IMR-90 (cell line): ENCODE results near the gene ANO4. TPM values are rescaled to one million over a fixed set of nuclear protein-coding genes. Genes with fewer than 3 reads are reported as not detected.

Experiments
- ATAC-seq: fragments of 200-7000 bp; cut with Tn5 transposase; 2 replicates; pipeline ENCODE4 v1.9.1; 2020; ENCODE audit warnings: low read depth, mild to moderate bottlenecking, moderate library complexity
- BruUV-seq: library from RNA; stranded (reverse); fragments of 400-500 nt; replicated peaks from 2 replicates; lab custom pipeline; 2021; lab: Mats Ljungman, UMichigan
- CTCF ChIA-PET: fragments of 300-600 bp; formaldehyde crosslinking; extraction: SDS; loops from one replicate; lab custom pipeline; 2021; ENCODE audit warnings: antibody characterized with exemption; lab: Yijun Ruan, JAX
- POLR2A ChIA-PET: fragments of 300-600 bp; sonication (Branson Sonifier 250); formaldehyde crosslinking; loops from one replicate; lab custom pipeline; 2022; ENCODE audit warnings: antibody characterized with exemption; ENCODE audit not compliant: unreplicated experiment; lab: Charles Lee
- DNase-seq: peaks from one replicate; pipeline ENCODE4 v3.0.0; 2013
- H2AFZ ChIP-seq: replicated peaks from 2 replicates; pipeline ENCODE3; 2013; ENCODE audit warnings: low read length, mild to moderate bottlenecking; ENCODE audit not compliant: poor library complexity
- H2AK5ac ChIP-seq: 2 replicates; pipeline ENCODE4 v1.6.1; 2013; ENCODE audit warnings: low read depth, low read length, inconsistent platforms
- H2AK9ac ChIP-seq: replicated peaks from 2 replicates; pipeline ENCODE3; 2013; ENCODE audit warnings: mild to moderate bottlenecking, low read depth, low read length, moderate library complexity; ENCODE audit not compliant: poor library complexity
- H2BK120ac ChIP-seq: 2 replicates; pipeline ENCODE4 v1.6.1; 2013; ENCODE audit warnings: low read depth, low read length, inconsistent platforms
- H2BK15ac ChIP-seq: 3 replicates; pipeline ENCODE4 v1.6.1; 2013; ENCODE audit warnings: low read depth, low read length, inconsistent platforms
- H2BK20ac ChIP-seq: 2 replicates; pipeline ENCODE4 v1.6.1; 2013; ENCODE audit warnings: low read depth, mild to moderate bottlenecking, inconsistent platforms, low read length, moderate library complexity
- H2BK5ac ChIP-seq: 2 replicates; pipeline ENCODE4 v1.6.1; 2013; ENCODE audit warnings: mild to moderate bottlenecking, low read depth, low read length, inconsistent platforms; ENCODE audit not compliant: poor library complexity, severe bottlenecking
- H3K14ac ChIP-seq: replicated peaks from 2 replicates; pipeline ENCODE4 v1.6.1; 2013; ENCODE audit warnings: low read depth, low read length, inconsistent platforms
- H3K18ac ChIP-seq: 2 replicates; pipeline ENCODE4 v1.6.1; 2013; ENCODE audit warnings: low read depth, low read length, control low read depth
- H3K23ac ChIP-seq: 2 replicates; pipeline ENCODE4 v1.6.1; 2013; ENCODE audit warnings: low read depth, low read length, inconsistent platforms
- H3K27ac ChIP-seq: 2 replicates; pipeline ENCODE4 v1.5.1; 2013; ENCODE audit warnings: mild to moderate bottlenecking, control low read depth, low read length; ENCODE audit not compliant: insufficient read depth
- H3K27me3 ChIP-seq: 2 replicates; pipeline ENCODE4 v1.6.1; 2013; ENCODE audit warnings: low read length; ENCODE audit not compliant: control insufficient read depth, insufficient read depth
- H3K36me3 ChIP-seq: 2 replicates; pipeline ENCODE4 v1.6.1; 2013; ENCODE audit warnings: low read length, mixed read lengths; ENCODE audit not compliant: control insufficient read depth, insufficient read depth
- H3K4ac ChIP-seq: 2 replicates; pipeline ENCODE4 v1.6.1; 2013; ENCODE audit warnings: low read depth, low read length, inconsistent platforms
- H3K4me1 ChIP-seq: 2 replicates; pipeline ENCODE4 v1.6.1; 2013; ENCODE audit warnings: low read length, mixed read lengths; ENCODE audit not compliant: control insufficient read depth, insufficient read depth
- H3K4me2 ChIP-seq: 2 replicates; pipeline ENCODE4 v1.6.1; 2013; ENCODE audit warnings: low read depth, mild to moderate bottlenecking, control low read depth, low read length, moderate library complexity
- H3K4me3 ChIP-seq: 2 replicates; pipeline ENCODE4 v1.5.1; 2013; ENCODE audit warnings: low read depth, mild to moderate bottlenecking, control low read depth, low read length, moderate library complexity; ENCODE audit not compliant: insufficient read depth
- H3K56ac ChIP-seq: 2 replicates; pipeline ENCODE4 v1.6.1; 2013; ENCODE audit warnings: low read length, inconsistent platforms; ENCODE audit not compliant: insufficient read depth; ENCODE audit errors: extremely low read depth
- H3K79me1 ChIP-seq, 2 experiments: 2 replicates each; pipeline ENCODE4 v1.6.1; 2013; ENCODE audit warnings: low read length in 2 of 2, inconsistent platforms in 1 of 2, low read depth in 1 of 2
- H3K9ac ChIP-seq: 2 replicates; pipeline ENCODE4 v1.6.1; 2013; ENCODE audit warnings: low read depth, low read length, control low read depth
- H3K9me1 ChIP-seq: 2 replicates; pipeline ENCODE4 v1.6.1; 2013; ENCODE audit warnings: low read length, inconsistent platforms; ENCODE audit not compliant: insufficient read depth
- H3K9me3 ChIP-seq: 2 replicates; pipeline ENCODE4 v1.6.1; 2013; ENCODE audit warnings: low read length; ENCODE audit not compliant: control insufficient read depth, insufficient read depth
- H4K20me1 ChIP-seq: 2 replicates; pipeline ENCODE4 v1.6.1; 2013; ENCODE audit warnings: low read length, inconsistent platforms; ENCODE audit not compliant: insufficient read depth
- H4K5ac ChIP-seq: 2 replicates; pipeline ENCODE4 v1.6.1; 2013; ENCODE audit warnings: mild to moderate bottlenecking, low read depth, low read length, control low read depth
- H4K8ac ChIP-seq, 2 experiments: 2 replicates each; pipeline ENCODE4 v1.6.1; 2013; ENCODE audit warnings: low read depth in 2 of 2, low read length in 2 of 2, control low read depth in 1 of 2, inconsistent platforms in 1 of 2
- H4K91ac ChIP-seq: 2 replicates; pipeline ENCODE4 v1.6.1; 2013; ENCODE audit warnings: low read depth, low read length, inconsistent platforms; ENCODE audit not compliant: insufficient read depth
- BHLHE40 ChIP-seq: fragments of 150-350 bp; IDR thresholded peaks from 2 replicates; pipeline ENCODE4 v1.6.1; 2016; ENCODE audit warnings: mild to moderate bottlenecking, low read depth, low read length
- CEBPB ChIP-seq: IDR thresholded peaks from 2 replicates; pipeline ENCODE4 v1.6.1; 2012; ENCODE audit warnings: low read depth, low read length, improper control_type of control experiment
- CHD1 ChIP-seq: IDR thresholded peaks from 2 replicates; pipeline ENCODE4 v1.6.1; 2012; ENCODE audit warnings: low read depth, low read length, improper control_type of control experiment
- MAFK ChIP-seq: IDR thresholded peaks from 2 replicates; pipeline ENCODE4 v1.6.1; 2012; ENCODE audit warnings: low read depth, low read length, improper control_type of control experiment
- NFE2L2 ChIP-seq: fragments of 150-350 bp; IDR thresholded peaks from 2 replicates; pipeline ENCODE4 v1.6.1; 2016; ENCODE audit warnings: low read depth, mild to moderate bottlenecking, low read length
- RCOR1 ChIP-seq: IDR thresholded peaks from 2 replicates; pipeline ENCODE4 v1.6.1; 2012; ENCODE audit warnings: mild to moderate bottlenecking, low read length, improper control_type of control experiment; ENCODE audit not compliant: insufficient replicate concordance
- WGBS, 2 experiments: methylation state at CpG; one replicate each; pipeline versions ENCODE4 v1.1.5 to v1.1.7; 2013; ENCODE audit warnings: missing lambda C conversion rate in 2 of 2; ENCODE audit not compliant: insufficient read length in 1 of 2; ENCODE audit errors: extremely low coverage in 2 of 2; 5-methylcytosine and 5-hydroxymethylcytosine counted together
- dilution Hi-C: fragments of 300-500 bp; cut with HindIII; formaldehyde crosslinking; loops from one replicate; pipeline ENCODE4 v1.14.3; 2018; ENCODE audit warnings: low sequenced_read_pairs; ENCODE audit not compliant: unreplicated experiment
- in situ Hi-C: fragments of 300-500 bp; cut with MboI; formaldehyde crosslinking; loops from 3 replicates; pipeline ENCODE4 v1.14.3; 2019; ENCODE audit warnings: low sequenced_read_pairs, inconsistent platforms, mixed read lengths
- intact Hi-C: fragments of 100-400 bp; cut with micrococcal nuclease; formaldehyde crosslinking; loops from 2 replicates; pipeline ENCODE4 v1.10.0; 2022
- polyA plus RNA-seq, 3 experiments: library from polyadenylated mRNA; depleted of rRNA; stranded (reverse); fragments of >200 nt; gene quantifications; 2 replicates each; pipeline ENCODE4 v1.2.3, GENCODE V29; 2012; ENCODE audit warnings: low replicate concordance in 1 of 3
- total RNA-seq: library from RNA; depleted of rRNA; stranded (reverse); fragments of >200 nt; gene quantifications from 2 replicates; pipeline ENCODE4 v1.2.3, GENCODE V29; 2012
- TF ChIP-seq, protein P1 (sequence below): fragments of 150-350 bp; IDR thresholded peaks from 2 replicates; pipeline ENCODE4 v1.6.1; 2017; ENCODE audit warnings: mild to moderate bottlenecking, antibody characterized with exemption, low read length, low read depth
- TF ChIP-seq, protein P2 (sequence below): fragments of 150-350 bp; IDR thresholded peaks from 2 replicates; pipeline ENCODE4 v1.6.1; 2016; ENCODE audit warnings: low read depth, mild to moderate bottlenecking, low read length, moderate library complexity, borderline replicate concordance
- TF ChIP-seq, protein P3 (sequence below): conservative IDR thresholded peaks from 2 replicates; pipeline ENCODE4 v1.5.1; 2012; ENCODE audit warnings: mild to moderate bottlenecking, low read depth, low read length, improper control_type of control experiment

Gene ANO4
- total and polyA plus RNA-seq, 2 of the 4 experiments (the other 2 are of a cell fraction), result 4.7 to 10.2 TPM

DNA sequence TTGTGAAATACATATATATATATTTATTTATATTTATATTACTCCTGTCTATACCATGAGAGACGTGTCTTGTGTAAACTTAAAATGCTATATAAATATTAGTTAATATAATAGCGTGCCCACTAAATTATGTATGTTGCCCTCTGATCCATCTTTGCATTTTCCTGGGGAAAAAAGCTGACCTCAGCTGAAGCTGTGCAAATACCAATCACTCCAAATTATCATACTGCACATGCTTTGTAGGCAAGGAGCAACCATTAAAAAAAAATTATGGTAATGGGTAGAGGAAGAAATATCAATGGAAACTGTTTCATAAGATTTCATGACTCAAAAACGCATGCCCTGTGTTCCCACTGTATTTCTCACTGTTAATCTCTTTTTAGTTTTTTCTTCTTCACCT lies 179.8 kb downstream of the ANO4 start:
- Histone ChIP-seq H3K56ac (no peak overlapping the region), H3K27ac (no peak overlapping the region), H3K36me3 (peaks cover 5% of the 10 kb centered on the region), H4K5ac (no peak overlapping the region), H2BK120ac (no peak overlapping the region), H3K79me1 (no peaks in the 10 kb centered on the region), H3K4me1 (no peaks in the 10 kb centered on the region), H3K14ac (no peak overlapping the region), H3K4me2 (no peak overlapping the region), H4K20me1 (no peaks in the 10 kb centered on the region), H3K9me3 (no peaks in the 10 kb centered on the region), H2AFZ (no peak overlapping the region), H3K9ac (no peak overlapping the region), H3K9me1 (no peaks in the 10 kb centered on the region), H2AK5ac (no peak overlapping the region), H4K8ac (no peak overlapping the region), H4K91ac (no peak overlapping the region), H2AK9ac (no peak overlapping the region), H3K4me3 (no peak overlapping the region), H3K27me3 (no peaks in the 10 kb centered on the region), H2BK15ac (no peak overlapping the region), H3K23ac (no peak overlapping the region), H3K4ac (no peak overlapping the region), H2BK5ac (no peak overlapping the region), H2BK20ac (no peak overlapping the region), H3K18ac (no peak overlapping the region)
- POLR2A ChIA-PET, result no interaction called here
- no TSS peak for BruUV-seq
- intact Hi-C loops, result no loop called here
- DNase-seq, result no peak
- no CpG with 5 or more reads among the region's 3 CpGs for WGBS, 2 experiments
- no peak for ATAC-seq
- dilution Hi-C loops, result no loop called here
- in situ Hi-C loops, result no loop called here
- TF ChIP-seq MAFK (no peak), NFE2L2 (no peak), CHD1 (no peak), BHLHE40 (no peak), CEBPB (no peak), RCOR1 (no peak)
- TF ChIP-seq, protein P1, sequence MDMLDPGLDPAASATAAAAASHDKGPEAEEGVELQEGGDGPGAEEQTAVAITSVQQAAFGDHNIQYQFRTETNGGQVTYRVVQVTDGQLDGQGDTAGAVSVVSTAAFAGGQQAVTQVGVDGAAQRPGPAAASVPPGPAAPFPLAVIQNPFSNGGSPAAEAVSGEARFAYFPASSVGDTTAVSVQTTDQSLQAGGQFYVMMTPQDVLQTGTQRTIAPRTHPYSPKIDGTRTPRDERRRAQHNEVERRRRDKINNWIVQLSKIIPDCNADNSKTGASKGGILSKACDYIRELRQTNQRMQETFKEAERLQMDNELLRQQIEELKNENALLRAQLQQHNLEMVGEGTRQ, result no peak
- TF ChIP-seq, protein P2, sequence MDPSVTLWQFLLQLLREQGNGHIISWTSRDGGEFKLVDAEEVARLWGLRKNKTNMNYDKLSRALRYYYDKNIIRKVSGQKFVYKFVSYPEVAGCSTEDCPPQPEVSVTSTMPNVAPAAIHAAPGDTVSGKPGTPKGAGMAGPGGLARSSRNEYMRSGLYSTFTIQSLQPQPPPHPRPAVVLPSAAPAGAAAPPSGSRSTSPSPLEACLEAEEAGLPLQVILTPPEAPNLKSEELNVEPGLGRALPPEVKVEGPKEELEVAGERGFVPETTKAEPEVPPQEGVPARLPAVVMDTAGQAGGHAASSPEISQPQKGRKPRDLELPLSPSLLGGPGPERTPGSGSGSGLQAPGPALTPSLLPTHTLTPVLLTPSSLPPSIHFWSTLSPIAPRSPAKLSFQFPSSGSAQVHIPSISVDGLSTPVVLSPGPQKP, result no peak
- TF ChIP-seq, protein P3, sequence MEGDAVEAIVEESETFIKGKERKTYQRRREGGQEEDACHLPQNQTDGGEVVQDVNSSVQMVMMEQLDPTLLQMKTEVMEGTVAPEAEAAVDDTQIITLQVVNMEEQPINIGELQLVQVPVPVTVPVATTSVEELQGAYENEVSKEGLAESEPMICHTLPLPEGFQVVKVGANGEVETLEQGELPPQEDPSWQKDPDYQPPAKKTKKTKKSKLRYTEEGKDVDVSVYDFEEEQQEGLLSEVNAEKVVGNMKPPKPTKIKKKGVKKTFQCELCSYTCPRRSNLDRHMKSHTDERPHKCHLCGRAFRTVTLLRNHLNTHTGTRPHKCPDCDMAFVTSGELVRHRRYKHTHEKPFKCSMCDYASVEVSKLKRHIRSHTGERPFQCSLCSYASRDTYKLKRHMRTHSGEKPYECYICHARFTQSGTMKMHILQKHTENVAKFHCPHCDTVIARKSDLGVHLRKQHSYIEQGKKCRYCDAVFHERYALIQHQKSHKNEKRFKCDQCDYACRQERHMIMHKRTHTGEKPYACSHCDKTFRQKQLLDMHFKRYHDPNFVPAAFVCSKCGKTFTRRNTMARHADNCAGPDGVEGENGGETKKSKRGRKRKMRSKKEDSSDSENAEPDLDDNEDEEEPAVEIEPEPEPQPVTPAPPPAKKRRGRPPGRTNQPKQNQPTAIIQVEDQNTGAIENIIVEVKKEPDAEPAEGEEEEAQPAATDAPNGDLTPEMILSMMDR, result no peak
- CTCF ChIA-PET, result no interaction called here
